Ovary (tissue), 9 donors: ENCODE measurements around the gene ALOX5. TPM values are rescaled to one million over a fixed set of nuclear protein-coding genes. Genes with fewer than 3 reads are reported as not detected.

Experiments
- DNase-seq, 5 donors: peaks; one replicate each; pipeline ENCODE4 v3.0.0-alpha.2; 2019 to 2020
- H3K27ac ChIP-seq, 2 donors: fragments of 200-600 bp; one replicate each; pipeline versions ENCODE4 v1.5.1 to v1.8.0; 2019 to 2022
- H3K27me3 ChIP-seq: fragments of 200-600 bp; one replicate; pipeline ENCODE4 v1.8.0; 2022
- H3K36me3 ChIP-seq: fragments of 200-600 bp; sonication (generic); one replicate; pipeline ENCODE4 v1.5.1; 2019
- H3K4me1 ChIP-seq: one replicate; pipeline ENCODE4 v1.8.1; 2013; ENCODE audit warnings: mild to moderate bottlenecking, moderate library complexity; ENCODE audit not compliant: insufficient read depth
- H3K4me3 ChIP-seq: fragments of 200-600 bp; sonication (generic); one replicate; pipeline ENCODE4 v1.5.1; 2017
- H3K9me3 ChIP-seq, 2 donors: fragments of 200-600 bp in 1 of 2; sonication (generic) in 1 of 2; one replicate each; pipeline versions ENCODE4 v1.5.1 to v1.8.1; 2013 to 2019; ENCODE audit warnings: mild to moderate bottlenecking in 1 of 2, moderate library complexity in 1 of 2
- CTCF ChIP-seq, 3 donors: fragments of 450-650 bp in 2 of 3; fragments of 200-600 bp in 1 of 3; IDR thresholded peaks; one replicate each; pipeline versions ENCODE4 v1.5.1 to v1.8.0; 2016 to 2022; ENCODE audit warnings: antibody characterized with exemption in 3 of 3, mild to moderate bottlenecking in 1 of 3
- EP300 ChIP-seq: sonication (generic); formaldehyde crosslinking; IDR thresholded peaks from one replicate; pipeline ENCODE4 v1.6.1; 2017; ENCODE audit warnings: antibody characterized with exemption
- POLR2A ChIP-seq: fragments of 450-650 bp; IDR thresholded peaks from one replicate; pipeline ENCODE4 v1.6.1; 2017; ENCODE audit warnings: antibody characterized with exemption, mild to moderate bottlenecking, moderate library complexity
- WGBS, 3 donors: extraction: QIAGEN DNeasy Blood & Tissue Kit in 1 of 3; methylation state at CpG; one replicate each; pipeline versions ENCODE4 v1.1.5 to v1.1.7; 2013 to 2017; 5-methylcytosine and 5-hydroxymethylcytosine counted together
- intact Hi-C, 4 donors: fragments of 100-400 bp; cut with DNase I; formaldehyde crosslinking; loops; one replicate each; pipeline versions ENCODE4 v1.11.0 to v1.15.1; 2022 to 2023
- polyA plus RNA-seq, 2 donors: library from polyadenylated mRNA; stranded (reverse); fragments of 200-250 nt in 1 of 2; fragments of 350-450 nt in 1 of 2; fragmentation: Illumina TruSeq in 1 of 2; extraction: RNeasy Lipid Tissue Mini Kit (QIAGEN cat#74804) in 1 of 2; gene quantifications; one replicate each; pipeline ENCODE4 v1.2.3, GENCODE V29; 2013 to 2014
- total RNA-seq, 7 donors: library from RNA; depleted of rRNA in 2 of 7; stranded (reverse); fragments of >200 nt in 2 of 7; fragmentation: NEBNext Ultra II Directional in 3 of 7; extraction: Animal tissue kit (Norgen Biotek cat#: 25700) in 3 of 7; gene quantifications; one replicate each; pipeline versions ENCODE4 v1.1.0 to v1.2.4, GENCODE V29; 2016 to 2023
- donor health status: DM: no; HTN: no; CAD: no; lungs with moderate emphysema.
- donor health status: DM: no; HTN: no; CAD: no.
- donor health status: Bipolar disorder and iron deficiency.
- donor health status: DM: yes; HTN: yes; CAD: no.
- donor health status: DM: no; HTN: no; CAD: no.
- donor health status: DM: yes; HTN: yes; CAD: no.

Gene ALOX5
- total and polyA plus RNA-seq, 9 donors: 1.7 to 17.7 (median 6.3) TPM

GRCh38 chr10:45368181-45368580 lies 5.8 kb upstream of the ALOX5 start:
- Histone ChIP-seq H3K36me3 (no peaks in the 10 kb centered on the region), H3K27me3 (no peaks in the 10 kb centered on the region), H3K27ac (no peak overlapping the region), H3K4me1 (no peaks in the 10 kb centered on the region), H3K4me3 (no peak overlapping the region), H3K9me3 (no peaks in the 10 kb centered on the region)
- intact Hi-C loops: no loop called here
- DNase-seq: no peak
- TF ChIP-seq POLR2A: no peak
- no peak for TF ChIP-seq EP300
- no peak for TF ChIP-seq CTCF (IDR thresholded peaks at IDR 0.05)
- 88 to 96% (median 89%) methylated on average over 2 of the region's 2 CpGs for WGBS, 3 donors

- Histone ChIP-seq H3K27me3 (no peaks in the 10 kb centered on the region), H3K27ac (no peak overlapping the region), H3K36me3 (no peaks in the 10 kb centered on the region), H3K9me3 (no peaks in the 10 kb centered on the region), H3K4me1 (peaks cover 8% of the 10 kb centered on the region), H3K4me3 (no peak overlapping the region)
- TF ChIP-seq POLR2A (no peak), CTCF (IDR thresholded peaks at IDR 0.05) (no peak), EP300 (no peak)
- intact Hi-C loops: no loop called here
- DNase-seq: no peak
- WGBS, 3 donors: 58 to 69% (median 64%) methylated on average over 6 of the region's 6 CpGs
Observed at GRCh38 chr10:45370202-45370955, 3.6 kb upstream of the ALOX5 start.

GRCh38 chr10:45371560-45371959 lies 2.5 kb upstream of the ALOX5 start:
- Histone ChIP-seq H3K4me1 (peaks cover 8% of the 10 kb centered on the region), H3K36me3 (no peaks in the 10 kb centered on the region), H3K9me3 (no peaks in the 10 kb centered on the region), H3K27me3 (no peaks in the 10 kb centered on the region), H3K27ac (no peak overlapping the region), H3K4me3 (no peak overlapping the region)
- 52 to 53% (median 52%) methylated on average over 4 of the region's 4 CpGs for WGBS, 3 donors
- no peak for TF ChIP-seq POLR2A
- no peak for TF ChIP-seq EP300
- TF ChIP-seq CTCF (IDR thresholded peaks at IDR 0.05): no peak
- no peak for DNase-seq
- intact Hi-C loops: no loop called here

GRCh38 chr10:45372251-45372951 lies 1.6 kb upstream of the ALOX5 start:
- H3K4me3 ChIP-seq: no peak overlapping the region
- DNase-seq: no peak
- 55 to 63% (median 61%) methylated on average over 9 of the region's 9 CpGs for WGBS, 3 donors
- no peaks in the 10 kb centered on the region for H3K36me3 ChIP-seq
- no peaks in the 10 kb centered on the region for H3K9me3 ChIP-seq
- peaks cover 8% of the 10 kb centered on the region for H3K4me1 ChIP-seq
- H3K27ac ChIP-seq: no peak overlapping the region
- TF ChIP-seq CTCF (IDR thresholded peaks at IDR 0.05): no peak
- no peak for TF ChIP-seq POLR2A
- no peak for TF ChIP-seq EP300
- intact Hi-C loops: no loop called here
- H3K27me3 ChIP-seq: no peaks in the 10 kb centered on the region
